T-helper 22 cell (primary cell): ENCODE data around the gene ZMYND19.
"Not testable (repeated sequence)": the region's sequence is repeated elsewhere in the genome, so short reads cannot be mapped to it uniquely, and the experiment has no call there.

ENCODE experiments used
- DNase-seq: peaks from one replicate; pipeline ENCODE4 v3.0.0-alpha.2; 2020; ENCODE audit warnings: low read depth

ZMYND19 gene

GRCh38 chr9:137556069-137556838 is 34.1 kb downstream of the ZMYND19 start:
- DNase-seq, result no peak

DNA sequence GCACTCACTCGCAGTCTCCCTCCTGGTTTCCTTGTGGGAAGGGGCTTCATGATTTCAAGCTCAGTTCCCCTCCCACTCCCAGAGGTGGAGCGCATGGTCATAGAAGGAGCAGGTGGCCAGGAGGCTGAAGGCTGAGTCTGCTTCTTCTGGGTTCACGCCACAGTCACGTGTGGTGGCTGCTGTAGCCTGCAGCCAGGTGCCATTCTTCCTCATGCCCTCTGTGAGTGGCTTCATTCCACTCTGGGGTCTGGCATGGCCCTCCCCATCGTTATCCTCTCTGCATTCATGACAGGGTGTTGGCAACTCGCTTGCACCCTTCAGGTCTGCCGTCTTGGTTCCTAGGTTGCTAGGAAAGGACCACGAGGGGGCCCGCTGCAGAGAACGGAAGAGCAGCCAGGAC is 35.1 kb downstream of the ZMYND19 start:
- no peak for DNase-seq

DNA sequence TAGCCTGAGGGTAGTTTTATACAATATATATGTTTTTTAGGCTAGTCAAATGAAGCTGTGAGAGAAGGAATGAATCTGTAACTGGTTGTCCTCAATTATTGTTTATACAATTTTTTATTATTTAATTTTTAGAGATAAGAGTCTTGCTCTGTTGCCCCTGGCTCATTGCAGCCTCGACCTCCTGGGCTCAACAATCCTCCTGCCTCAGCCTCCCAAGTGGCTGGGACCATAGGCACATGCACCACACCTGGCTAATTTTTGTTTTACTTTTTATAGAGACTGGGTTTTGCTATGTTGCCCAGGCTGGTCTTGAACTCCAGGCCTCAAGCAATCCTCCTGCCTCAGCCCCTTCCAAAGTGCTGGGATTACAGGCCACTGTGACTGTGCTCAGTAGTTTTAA is 36.0 kb downstream of the ZMYND19 start:
- DNase-seq, result no peak

- not testable (repeated sequence) for DNase-seq
These were observed 36.7 kb downstream of the ZMYND19 start for GRCh38 chr9:137553654-137554053.

- DNase-seq, result no peak
These were observed 38.1 kb downstream of the ZMYND19 start for GRCh38 chr9:137552022-137552768.

DNA sequence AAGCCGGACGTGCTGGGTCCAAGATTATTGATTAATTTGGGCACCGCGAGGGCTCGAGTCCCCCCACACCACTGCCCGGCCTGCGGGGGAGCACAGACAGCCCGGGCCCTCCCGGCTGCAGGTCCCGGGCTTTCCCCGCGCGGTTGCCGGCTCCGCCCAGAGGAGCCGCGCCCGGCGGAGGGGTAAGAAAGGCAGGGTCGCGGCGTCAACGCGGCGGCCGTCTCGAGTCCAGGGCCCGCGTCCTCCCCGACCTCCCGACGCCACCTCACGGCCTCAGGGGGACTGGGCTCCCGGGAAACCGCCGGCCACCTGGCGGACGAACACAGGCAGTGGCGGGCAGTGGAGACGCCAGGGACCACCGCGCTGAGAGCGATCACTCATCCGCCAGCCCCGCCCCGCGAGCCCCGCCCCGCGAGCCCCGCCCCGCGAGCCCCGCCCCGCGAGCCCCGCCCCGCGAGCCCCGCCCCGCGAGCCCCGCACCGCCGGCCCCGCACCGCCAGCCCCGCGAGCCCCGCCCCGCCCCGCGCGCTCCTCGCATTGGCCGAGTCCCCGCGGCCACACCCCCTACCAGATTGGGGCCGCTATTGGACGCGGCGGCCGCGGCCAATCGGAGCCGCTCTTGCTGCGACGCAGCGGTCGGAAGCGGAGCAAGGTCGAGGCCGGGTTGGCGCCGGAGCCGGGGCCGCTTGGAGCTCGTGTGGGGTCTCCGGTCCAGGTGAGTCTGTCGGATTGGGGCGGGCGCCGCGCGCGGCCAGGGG is 38.9 kb downstream of the ZMYND19 start, which contains the start of gene MRPL41:
Gene MRPL41 (plus strand): TSS at position 616 of the 758 bp plus-strand sequence. CDS start 203 bp downstream, outside the sequence.
- peak; percentile 87 for DNase-seq

- not testable (repeated sequence) for DNase-seq
These were observed 39.4 kb downstream of the ZMYND19 start for GRCh38 chr9:137550958-137551263.

GRCh38 chr9:137550231-137550621 is 40.1 kb downstream of the ZMYND19 start, which contains the start of gene PNPLA7:
PNPLA7 (minus strand) TSS chr9:137550402; CDS start chr9:137550197, 205 bp downstream.
- peak; percentile 47 for DNase-seq

- DNase-seq, result no peak
These were observed 42.4 kb downstream of the ZMYND19 start for GRCh38 chr9:137547687-137548543.

DNA sequence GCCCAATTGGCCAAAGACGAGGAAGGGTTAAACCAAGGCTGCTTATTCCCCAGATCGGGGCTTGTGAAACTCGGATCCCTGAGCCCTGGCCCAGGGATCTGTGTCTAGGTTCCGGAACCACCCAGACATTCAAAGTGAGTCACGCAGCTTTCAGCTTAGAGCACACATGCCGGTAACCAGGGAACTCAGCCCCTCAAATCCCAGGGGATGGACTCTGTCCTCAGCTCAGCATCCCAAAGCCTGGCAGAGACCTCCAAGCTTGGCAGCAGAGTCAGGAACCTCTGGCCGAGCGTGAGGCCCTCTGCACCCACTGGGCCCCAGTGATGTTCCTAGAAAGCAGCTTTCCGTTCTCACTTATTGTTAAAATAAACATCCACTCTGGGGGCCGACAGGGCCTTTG is 45.2 kb downstream of the ZMYND19 start:
- no peak for DNase-seq

GRCh38 chr9:137544176-137544760 is 46.0 kb downstream of the ZMYND19 start:
- no peak for DNase-seq

DNA sequence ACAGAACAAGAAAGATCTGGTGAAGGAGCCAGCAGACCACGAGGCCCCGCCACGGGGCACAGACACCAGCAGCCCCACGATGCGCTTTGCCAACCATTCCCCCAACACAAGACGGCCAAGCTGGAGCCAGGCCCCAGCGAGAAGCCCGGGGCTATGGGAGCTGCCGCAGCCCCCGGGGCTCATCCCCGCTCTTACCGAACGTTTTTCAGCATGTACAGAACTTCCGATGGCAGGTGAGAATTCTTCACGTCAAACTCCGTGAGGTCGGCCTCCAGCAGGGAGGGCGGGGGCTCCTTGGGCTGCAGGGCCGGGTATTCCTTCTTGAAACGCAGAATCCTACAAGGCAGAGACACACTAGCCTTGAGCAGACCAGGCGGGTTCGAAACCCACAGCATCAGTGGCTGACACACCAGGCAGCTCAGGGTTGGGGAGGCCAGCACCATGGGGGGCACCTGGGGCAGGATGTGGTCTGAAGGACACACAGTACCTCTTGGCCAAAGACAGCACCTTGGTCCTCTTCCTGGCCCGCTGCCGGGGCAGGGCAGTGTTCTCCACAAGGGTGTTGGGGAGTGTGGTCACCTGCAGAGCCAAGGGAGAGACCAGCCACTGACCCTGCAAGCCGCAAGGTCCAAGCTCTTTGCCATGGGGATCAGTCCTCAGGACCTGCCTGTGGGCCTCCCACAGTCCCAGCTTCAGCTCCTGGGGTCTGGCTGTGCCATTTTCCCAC is 46.9 kb downstream of the ZMYND19 start:
- DNase-seq, result no peak

- DNase-seq, result no peak
These were observed 47.8 kb downstream of the ZMYND19 start for GRCh38 chr9:137542486-137542885.

DNA sequence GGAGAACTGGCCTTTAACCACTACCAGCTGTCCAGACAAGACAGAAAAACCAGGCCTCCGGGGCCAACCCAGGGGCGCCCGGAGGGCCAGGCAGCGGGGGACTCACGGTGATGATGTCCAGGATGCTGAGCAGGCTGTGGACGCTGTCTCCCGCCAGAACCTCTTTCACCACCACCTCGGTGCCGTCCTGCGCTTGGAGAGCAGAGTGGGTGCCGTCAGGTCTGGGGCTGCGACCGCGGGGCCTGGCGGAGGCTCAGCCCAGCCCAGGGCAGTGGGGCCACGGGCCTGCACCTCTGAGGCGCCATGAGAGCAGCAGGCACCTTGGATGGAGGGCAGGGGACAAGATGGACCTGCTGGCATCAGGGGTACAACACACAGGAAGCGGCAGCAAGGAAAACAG is 49.8 kb downstream of the ZMYND19 start:
- DNase-seq, result no peak

DNA sequence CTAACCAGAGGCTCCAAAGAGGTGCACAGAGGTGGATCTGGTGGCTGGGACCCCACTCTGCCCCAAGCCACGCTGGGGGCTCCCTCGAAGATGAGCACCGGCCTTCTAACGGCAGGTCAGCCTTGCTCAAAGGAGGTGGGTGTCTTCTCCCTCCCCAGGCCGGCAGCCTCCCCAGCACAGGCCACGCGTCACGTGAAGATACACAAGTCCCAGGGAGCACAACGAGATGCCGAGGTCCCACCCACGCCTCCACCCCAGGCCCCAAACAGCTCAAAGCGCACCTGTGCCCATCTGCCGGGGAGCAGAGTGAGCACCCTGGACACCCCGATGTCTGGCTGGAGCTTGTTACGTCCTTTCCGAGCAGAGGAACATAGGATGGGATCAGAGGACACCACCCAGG is 52.3 kb downstream of the ZMYND19 start:
- no peak for DNase-seq

DNA sequence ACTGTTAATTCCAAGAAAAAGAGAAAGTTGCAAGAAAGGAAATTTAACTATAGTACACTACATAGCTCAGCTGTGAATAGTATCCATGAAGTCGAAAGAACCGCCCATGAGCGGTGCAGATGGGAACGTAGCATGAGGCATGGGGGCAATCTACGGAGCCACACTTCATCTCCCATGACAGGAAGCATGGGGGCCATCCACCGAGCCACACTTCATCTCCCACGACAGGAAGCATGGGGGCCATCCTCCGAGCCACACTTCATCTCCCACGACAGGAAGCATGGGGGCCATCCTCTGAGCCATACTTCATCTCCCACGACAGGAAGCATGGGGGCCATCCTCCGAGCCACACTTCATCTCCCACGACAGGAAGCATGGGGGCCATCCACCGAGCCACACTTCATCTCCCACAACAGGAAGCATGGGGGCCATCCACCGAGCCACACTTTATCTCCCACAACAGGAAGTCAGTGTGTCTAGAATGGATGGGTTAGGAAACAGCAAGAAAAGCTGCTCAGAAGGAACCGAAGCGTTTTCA is 53.6 kb downstream of the ZMYND19 start:
- not testable (repeated sequence) for DNase-seq

DNA sequence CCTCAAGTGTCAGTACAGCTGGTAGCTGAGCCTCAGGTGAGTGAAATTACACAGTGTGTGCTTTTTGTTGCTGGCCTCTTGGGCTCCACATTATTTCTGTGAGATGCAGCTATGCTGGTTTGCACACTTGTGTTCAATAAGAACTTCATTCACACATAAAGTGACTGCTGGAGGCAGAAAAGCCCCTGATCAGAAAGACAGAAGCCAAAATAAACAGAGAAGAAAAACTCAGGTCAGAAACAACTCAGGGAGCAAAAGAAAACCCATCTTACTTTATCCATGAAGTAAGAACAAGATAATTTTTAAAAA is 55.2 kb downstream of the ZMYND19 start:
- no peak for DNase-seq

DNA sequence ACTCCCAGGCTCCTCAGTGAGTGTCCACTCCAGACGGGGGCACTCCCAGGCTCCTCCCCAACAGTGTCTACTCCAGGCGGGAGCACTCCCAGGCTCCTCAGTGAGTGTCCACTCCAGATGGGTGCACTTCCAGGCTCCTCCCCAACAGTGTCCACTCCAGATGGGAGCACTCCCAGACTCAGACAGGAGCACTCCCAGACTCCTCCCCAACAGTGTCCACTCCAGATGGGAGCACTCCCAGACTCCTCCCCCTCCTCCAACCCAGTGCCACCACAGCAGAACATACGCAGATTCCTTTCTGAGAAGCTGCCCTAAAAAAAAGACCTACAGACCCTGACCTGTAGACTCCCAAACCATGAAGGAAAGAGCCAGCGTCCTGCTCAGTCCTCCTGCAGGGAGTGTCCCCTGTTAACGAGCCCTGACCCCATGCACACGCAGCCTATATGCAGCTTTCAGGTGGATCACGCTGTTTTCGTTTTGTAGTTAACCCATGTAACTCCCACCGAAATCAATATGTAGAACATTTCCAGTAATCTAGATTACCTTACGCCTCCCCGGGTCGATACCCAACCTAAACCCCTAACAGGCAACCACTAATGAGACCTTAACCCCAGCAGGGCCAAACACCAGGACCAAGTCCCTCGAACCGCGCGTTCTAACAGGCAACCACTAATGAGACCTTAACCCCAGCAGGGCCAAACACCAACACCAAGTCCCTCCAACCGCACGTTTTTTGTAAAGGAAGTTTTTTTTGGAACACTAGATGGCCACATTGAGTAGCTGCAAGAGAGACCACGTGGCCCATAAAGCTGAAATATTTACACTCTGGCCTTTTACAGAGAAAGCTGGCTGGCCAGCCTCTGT is 55.8 kb downstream of the ZMYND19 start:
- DNase-seq, result no peak

- DNase-seq, result not testable (repeated sequence)
These were observed 57.3 kb downstream of the ZMYND19 start for GRCh38 chr9:137532891-137533468.
